ENCODE measurements around the gene ATG16L2.

DNA sequence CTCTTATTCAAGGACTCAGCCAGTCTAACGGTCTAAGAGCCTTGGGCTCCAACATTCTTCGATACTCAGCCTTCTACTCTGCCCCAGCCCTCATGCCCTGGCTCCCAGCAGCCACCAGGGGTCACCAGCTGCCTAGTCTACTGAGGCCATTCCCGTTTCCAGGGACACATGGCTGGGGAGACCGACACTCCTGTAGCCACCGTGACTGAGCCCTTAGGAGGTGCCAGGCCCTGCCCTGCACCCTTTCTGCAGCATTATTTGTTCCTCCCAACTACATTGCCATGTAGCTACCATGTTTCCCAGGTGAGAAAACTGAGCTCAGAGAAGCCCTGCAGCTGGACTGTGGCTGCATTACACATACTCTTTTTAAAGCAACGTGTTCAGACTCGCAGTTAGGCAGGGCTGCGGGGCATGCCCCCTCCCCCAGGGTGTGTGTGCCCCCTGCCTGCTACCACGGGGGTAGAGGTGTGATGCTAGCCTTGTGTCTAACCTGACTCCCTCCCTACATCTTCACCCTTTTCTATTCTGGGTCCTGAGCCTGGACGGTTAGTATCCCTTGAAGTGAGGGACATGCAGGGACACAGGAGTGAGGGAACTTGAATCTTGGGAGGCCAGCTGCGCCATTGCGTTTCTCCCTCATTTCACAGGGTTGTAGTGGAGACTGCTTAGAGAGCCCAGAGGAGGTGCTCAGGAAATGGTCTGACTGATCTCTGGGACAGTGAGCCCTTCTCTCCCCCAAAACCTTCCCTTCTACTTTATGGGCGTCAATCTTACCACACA is 17.5 kb downstream of the ATG16L2 start:
- TF ChIP-seq POLR2A (IDR thresholded peaks at IDR 0.05; ENCODE audit: low read length), result no peak
- TF ChIP-seq GATA1 (IDR thresholded peaks at IDR 0.05; ENCODE audit: low read depth, low read length), result no peak

Data from erythroblast (primary cell).